GM21367 (cell line): Measurements from ENCODE around the gene KIDINS220.

Source experiments
- ATAC-seq: cut with Tn5 transposase; IDR thresholded peaks from one replicate; pipeline ENCODE4 v1.9.1; 2021; ENCODE audit not compliant: unreplicated experiment

Gene KIDINS220

GRCh38 chr2:8853426-8853825, 16.0 kb upstream of the KIDINS220 start:
- no peak for ATAC-seq

- ATAC-seq, result no peak
Observed at GRCh38 chr2:8851811-8852560, 14.6 kb upstream of the KIDINS220 start.

- no peak for ATAC-seq
Observed at GRCh38 chr2:8850845-8851487, 13.6 kb upstream of the KIDINS220 start.

- ATAC-seq, result no peak
Observed at GRCh38 chr2:8849327-8849726, 11.9 kb upstream of the KIDINS220 start.

GRCh38 chr2:8848328-8849100, 11.1 kb upstream of the KIDINS220 start:
- no peak for ATAC-seq

GRCh38 chr2:8847400-8847799, 10.0 kb upstream of the KIDINS220 start:
- no peak for ATAC-seq

- no peak for ATAC-seq
Observed at GRCh38 chr2:8841932-8842331, 4.5 kb upstream of the KIDINS220 start.

- ATAC-seq, result no peak
Observed at GRCh38 chr2:8840475-8841091, 3.2 kb upstream of the KIDINS220 start.

- no peak for ATAC-seq
Observed at GRCh38 chr2:8839189-8839965, 2.0 kb upstream of the KIDINS220 start.

- no peak for ATAC-seq
Observed at GRCh38 chr2:8837795-8838140, 355 bp upstream of the KIDINS220 start.

- no peak for ATAC-seq
Observed at GRCh38 chr2:8835279-8835678, 2.1 kb downstream of the KIDINS220 start.

GRCh38 chr2:8833853-8834252, 3.6 kb downstream of the KIDINS220 start:
- no peak for ATAC-seq

GRCh38 chr2:8831516-8831915, 5.9 kb downstream of the KIDINS220 start:
- no peak for ATAC-seq

- ATAC-seq, result no peak
Observed at GRCh38 chr2:8827729-8828128, 9.7 kb downstream of the KIDINS220 start.

GRCh38 chr2:8822218-8822617, 15.2 kb downstream of the KIDINS220 start:
- ATAC-seq, result no peak

- ATAC-seq, result no peak
Observed at GRCh38 chr2:8821276-8822217, 15.9 kb downstream of the KIDINS220 start.

GRCh38 chr2:8819948-8820347, 17.5 kb downstream of the KIDINS220 start:
- ATAC-seq, result no peak

- ATAC-seq, result no peak
Observed at GRCh38 chr2:8819194-8819593, 18.2 kb downstream of the KIDINS220 start.

- ATAC-seq, result no peak
Observed at GRCh38 chr2:8817221-8817620, 20.2 kb downstream of the KIDINS220 start.
